Keratinocyte (primary cell): ENCODE results near the gene TSPEAR.

Experiments
- EZH2 ChIP-seq: IDR thresholded peaks from one replicate; pipeline ENCODE4 v1.6.1; 2012; ENCODE audit warnings: inconsistent platforms, mild to moderate bottlenecking, low read length, moderate library complexity
- TF ChIP-seq, protein P1 (sequence below), 3 experiments: IDR thresholded peaks in 1 of 3; conservative IDR thresholded peaks in 1 of 3; optimal IDR thresholded peaks in 1 of 3; 2 replicates in 2 of 3; 3 replicates in 1 of 3; pipeline versions ENCODE3 to v1.5.1; 2011; ENCODE audit warnings: low read length in 3 of 3, mild to moderate bottlenecking in 3 of 3, moderate library complexity in 2 of 3, control low read depth in 1 of 3, inconsistent platforms in 1 of 3; ENCODE audit not compliant: insufficient read depth in 2 of 3; ENCODE audit errors: extremely low read depth in 1 of 3

- TF ChIP-seq, protein P1, sequence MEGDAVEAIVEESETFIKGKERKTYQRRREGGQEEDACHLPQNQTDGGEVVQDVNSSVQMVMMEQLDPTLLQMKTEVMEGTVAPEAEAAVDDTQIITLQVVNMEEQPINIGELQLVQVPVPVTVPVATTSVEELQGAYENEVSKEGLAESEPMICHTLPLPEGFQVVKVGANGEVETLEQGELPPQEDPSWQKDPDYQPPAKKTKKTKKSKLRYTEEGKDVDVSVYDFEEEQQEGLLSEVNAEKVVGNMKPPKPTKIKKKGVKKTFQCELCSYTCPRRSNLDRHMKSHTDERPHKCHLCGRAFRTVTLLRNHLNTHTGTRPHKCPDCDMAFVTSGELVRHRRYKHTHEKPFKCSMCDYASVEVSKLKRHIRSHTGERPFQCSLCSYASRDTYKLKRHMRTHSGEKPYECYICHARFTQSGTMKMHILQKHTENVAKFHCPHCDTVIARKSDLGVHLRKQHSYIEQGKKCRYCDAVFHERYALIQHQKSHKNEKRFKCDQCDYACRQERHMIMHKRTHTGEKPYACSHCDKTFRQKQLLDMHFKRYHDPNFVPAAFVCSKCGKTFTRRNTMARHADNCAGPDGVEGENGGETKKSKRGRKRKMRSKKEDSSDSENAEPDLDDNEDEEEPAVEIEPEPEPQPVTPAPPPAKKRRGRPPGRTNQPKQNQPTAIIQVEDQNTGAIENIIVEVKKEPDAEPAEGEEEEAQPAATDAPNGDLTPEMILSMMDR (optimal IDR thresholded peaks at IDR 0.05 in 1 of 3, IDR thresholded peaks at IDR 0.05 in 1 of 3, conservative IDR thresholded peaks at IDR 0.05 in 1 of 3; ENCODE audit: extremely low read depth in 1 of 3, insufficient read depth in 2 of 3, low read length in 3 of 3) = no peak
- TF ChIP-seq EZH2 = no peak
Observed at GRCh38 chr21:44492567-44493385, 218.6 kb downstream of the TSPEAR start.
